Lower leg skin (tissue), 3 donors: ENCODE results near the gene PDXK.

Experiments
- CTCF ChIP-seq, 3 donors: fragments of 450-650 bp; IDR thresholded peaks; one replicate each; pipeline ENCODE4 v1.5.1; 2016; ENCODE audit warnings: antibody characterized with exemption in 3 of 3, mild to moderate bottlenecking in 3 of 3, moderate library complexity in 2 of 3
- POLR2A ChIP-seq, 2 donors: fragments of 450-650 bp; IDR thresholded peaks; one replicate each; pipeline ENCODE4 v1.6.1; 2016 to 2017; ENCODE audit warnings: antibody characterized with exemption in 2 of 2, mild to moderate bottlenecking in 1 of 2, moderate library complexity in 1 of 2

- no peak for TF ChIP-seq CTCF (IDR thresholded peaks at IDR 0.05)
- TF ChIP-seq POLR2A (IDR thresholded peaks at IDR 0.05): no peak
Measured at GRCh38 chr21:43797415-43797814, 78.5 kb downstream of the PDXK start.
